Activated CD8-positive, alpha-beta memory T cell treated with anti-CD3 and anti-CD28 coated beads, Interleukin-2, amount 10 ng/mL, durations not matched to agents 7 days and 5 days (primary cell): ENCODE results near the gene AQP7. TPM values are rescaled to one million over a fixed set of nuclear protein-coding genes. Genes with fewer than 3 reads are reported as not detected.
A peak's percentile ranks its signal among the peaks of the same experiment; 100 is the strongest.
"Not testable (repeated sequence)": the region's sequence is repeated elsewhere in the genome, so short reads cannot be mapped to it uniquely, and the experiment has no call there.

ENCODE experiments used
- ATAC-seq: fragments of 150-1000 bp; cut with Tn5 transposase; one replicate; pipeline ENCODE4 v1.10.0; 2021; ENCODE audit warnings: moderate library complexity
- CTCF ChIA-PET: fragments of 350-600 bp; sonication (Branson Sonifier 250); formaldehyde crosslinking; loops from one replicate; lab custom pipeline; 2021; ENCODE audit warnings: antibody characterized with exemption; lab: Charles Lee
- DNase-seq: peaks from one replicate; pipeline ENCODE4 v3.0.0-alpha.2; 2020
- H3K27ac Mint-ChIP-seq: one replicate; pipeline ENCODE4 v1.8.0; 2021; ENCODE audit warnings: mild to moderate bottlenecking, mixed read lengths
- H3K27me3 Mint-ChIP-seq: one replicate; pipeline ENCODE4 v1.8.0; 2021; ENCODE audit warnings: mixed read lengths
- H3K36me3 Mint-ChIP-seq: one replicate; pipeline ENCODE4 v1.8.0; 2021; ENCODE audit warnings: mild to moderate bottlenecking, mixed read lengths
- H3K4me1 Mint-ChIP-seq: one replicate; pipeline ENCODE4 v1.8.0; 2021; ENCODE audit warnings: mixed read lengths
- H3K4me3 Mint-ChIP-seq: one replicate; pipeline ENCODE4 v1.8.0; 2021; ENCODE audit warnings: mild to moderate bottlenecking, moderate library complexity, mixed read lengths
- H3K9me3 Mint-ChIP-seq: one replicate; pipeline ENCODE4 v1.8.0; 2022; ENCODE audit warnings: low read depth, mixed read lengths
- total RNA-seq, 2 experiments: library from RNA; stranded (reverse); gene quantifications; one replicate each; pipeline ENCODE4 v1.2.3, GENCODE V29; 2021

The AQP7 gene
- total RNA-seq, result not detected

GRCh38 chr9:33402371-33402770, at the start of gene AQP7:
Gene AQP7 (minus strand): TSS chr9:33402568. CDS start chr9:33401262, 1,306 bp downstream.
- not testable (repeated sequence) for H3K4me3 Mint-ChIP-seq, H3K27ac Mint-ChIP-seq, H3K27me3 Mint-ChIP-seq, DNase-seq, ATAC-seq, H3K36me3 Mint-ChIP-seq, H3K9me3 Mint-ChIP-seq, H3K4me1 Mint-ChIP-seq
- CTCF ChIA-PET, result interaction anchor here (0.9 to 4.5 kb wide), 3 partner anchors 11 to 72 kb away, joined by 3 to 78 read pairs (median 14); partner anchors contain the start of gene NOL6

DNA sequence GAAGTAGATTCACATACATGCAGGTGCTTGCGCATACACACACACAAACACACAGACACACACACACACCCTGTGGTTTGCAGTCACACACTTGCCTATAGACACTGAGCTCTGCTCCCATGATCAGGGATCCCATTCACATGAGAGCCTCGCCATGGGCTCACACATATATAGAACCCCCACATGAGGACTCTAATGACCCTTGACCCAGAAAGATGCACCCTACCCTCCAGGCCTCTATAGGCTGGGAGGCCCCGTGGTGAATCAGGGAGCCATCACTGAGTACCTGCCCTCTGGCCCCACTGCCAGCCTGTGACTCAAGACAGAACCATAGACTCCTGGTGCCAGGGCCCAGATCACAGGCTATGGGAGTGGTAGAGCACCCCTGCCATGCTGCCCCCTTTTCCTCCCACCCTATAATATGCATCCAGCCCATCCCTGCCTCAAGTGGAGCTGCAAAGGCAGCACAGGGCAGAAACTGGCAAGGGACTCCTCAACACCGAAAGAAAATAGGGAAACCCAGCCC, 48.3 kb upstream of the AQP7 start:
- H3K4me3 Mint-ChIP-seq, result no peak overlapping the region
- no peaks in the 10 kb centered on the region for H3K36me3 Mint-ChIP-seq
- DNase-seq, result no peak
- H3K27me3 Mint-ChIP-seq, result no peaks in the 10 kb centered on the region
- peaks cover 56% of the 10 kb centered on the region for H3K4me1 Mint-ChIP-seq
- no peak overlapping the region for H3K27ac Mint-ChIP-seq
- CTCF ChIA-PET, result interaction anchor here (0.8 to 8.7 kb wide), 4 partner anchors 10 to 37 kb away, joined by 3 to 233 read pairs (median 70); partner anchors contain the start of gene NOL6
- ATAC-seq, result no peak
- no peaks in the 10 kb centered on the region for H3K9me3 Mint-ChIP-seq

- no peak for DNase-seq
- Mint-ChIP-seq H3K9me3 (no peaks in the 10 kb centered on the region), H3K27me3 (no peaks in the 10 kb centered on the region), H3K27ac (no peak overlapping the region), H3K4me1 (peaks cover 59% of the 10 kb centered on the region), H3K4me3 (no peak overlapping the region), H3K36me3 (no peaks in the 10 kb centered on the region)
- CTCF ChIA-PET, result interaction anchor here (0.8 to 8.7 kb wide), 6 partner anchors 16 to 76 kb away, joined by 3 to 233 read pairs (median 3); partner anchors contain the start of gene NOL6
- ATAC-seq, result no peak
Observed at GRCh38 chr9:33449715-33450114, 47.3 kb upstream of the AQP7 start.

DNA sequence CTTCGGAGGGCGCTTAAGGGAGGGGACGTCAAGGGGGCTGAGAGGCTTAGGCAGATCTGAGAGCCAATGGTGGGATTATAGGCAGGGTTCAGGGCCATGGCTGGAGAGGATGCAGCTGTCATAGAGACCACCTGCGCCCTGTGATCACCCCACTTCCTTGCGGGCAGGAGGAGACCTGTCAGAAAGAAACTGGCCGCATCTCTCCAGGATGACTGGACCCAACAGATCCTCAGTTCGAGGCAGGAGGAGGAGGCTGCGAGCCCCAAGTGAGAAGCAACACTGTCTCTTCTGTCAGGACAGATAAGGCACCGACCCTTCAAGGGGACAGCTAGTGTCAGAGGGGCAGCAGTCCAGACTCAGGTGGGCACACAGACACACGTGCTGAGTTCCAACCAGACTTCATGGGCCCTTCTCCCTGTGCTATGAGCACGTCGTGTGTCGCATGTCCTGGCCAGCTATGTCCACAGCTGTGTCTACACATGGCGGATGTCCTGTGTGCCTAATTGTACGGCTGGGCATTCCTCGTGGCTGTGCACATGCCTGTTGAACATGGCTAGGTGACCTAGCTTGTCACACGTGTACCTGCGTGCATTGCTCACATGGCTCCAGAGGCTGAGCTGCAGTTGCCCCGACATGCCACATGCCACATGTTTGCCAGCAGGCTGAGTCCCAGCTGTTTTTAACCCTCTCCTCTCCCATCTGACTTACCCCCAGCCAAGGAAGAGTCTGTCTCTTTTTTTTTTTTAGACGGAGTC, 45.6 kb upstream of the AQP7 start:
- peak; percentile 69 for DNase-seq
- peaks cover 46% of the 10 kb centered on the region for H3K4me1 Mint-ChIP-seq

DNA sequence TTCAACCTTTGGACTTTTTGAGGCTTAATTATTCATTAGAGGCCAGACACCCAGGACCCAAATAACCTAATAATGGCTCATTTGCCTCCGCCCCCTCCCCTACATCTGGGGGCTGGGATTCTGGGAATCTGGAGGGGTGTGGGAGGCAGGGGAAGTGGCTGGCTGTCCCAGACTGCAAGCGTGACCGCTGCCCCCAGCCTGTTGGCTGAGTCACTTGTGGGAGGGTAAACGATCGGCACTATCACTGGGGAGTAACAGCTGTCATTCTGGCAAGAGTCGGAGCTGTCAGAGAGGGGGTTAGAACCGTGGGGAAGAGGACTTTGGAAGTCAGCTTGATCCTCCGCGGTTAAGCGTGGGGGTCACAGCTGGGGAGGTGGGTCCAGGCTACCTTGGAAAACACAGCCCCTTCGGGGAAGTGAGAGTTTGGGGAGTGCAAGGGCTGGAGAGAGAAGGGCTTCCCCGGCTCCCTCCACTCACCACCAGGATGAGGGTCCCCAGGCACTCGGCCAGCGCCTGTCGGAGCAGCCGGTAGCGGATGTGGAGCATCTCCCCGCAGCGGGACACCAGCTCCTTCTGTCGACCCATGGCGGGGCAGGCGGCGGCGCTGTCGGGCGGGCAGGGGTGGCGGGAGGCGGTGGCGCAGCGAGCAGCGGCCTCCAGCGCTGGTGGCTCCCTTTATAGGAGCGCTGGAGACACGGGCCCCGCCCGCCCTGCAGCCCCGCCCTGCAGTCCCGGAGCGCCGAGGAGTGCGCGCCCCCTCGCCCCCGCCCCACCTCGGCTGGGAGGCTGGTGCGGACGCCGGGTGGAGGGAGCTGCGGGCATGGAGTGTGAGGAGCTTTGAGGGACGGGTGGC, 44.8 kb upstream of the AQP7 start, which contains the start of gene AQP3:
TSS of gene AQP3 (minus strand) at position 648 of the 853 bp plus-strand sequence. CDS start at position 585, 63 bp downstream.
- H3K4me1 Mint-ChIP-seq, result peaks cover 38% of the 10 kb centered on the region
- H3K27ac Mint-ChIP-seq, result peak within 1 kb of the TSS; percentile 88

More for the DNA sequence above, 45.6 kb upstream of the AQP7 start:
- Mint-ChIP-seq H3K27me3 (no peaks in the 10 kb centered on the region), H3K36me3 (no peaks in the 10 kb centered on the region), H3K27ac (peak overlapping the region; percentile 87), H3K9me3 (no peaks in the 10 kb centered on the region), H3K4me3 (peak overlapping the region; percentile 71)
- CTCF ChIA-PET, result interaction anchor here (0.9 to 8.7 kb wide), 10 partner anchors 16 to 76 kb away, joined by 3 to 233 read pairs (median 4); partner anchors contain the start of gene NOL6
- ATAC-seq, result no peak

GRCh38 chr9:33446240-33446945, 44.0 kb upstream of the AQP7 start:
- Mint-ChIP-seq H3K4me3 (peak overlapping the region; percentile 78), H3K36me3 (no peaks in the 10 kb centered on the region), H3K9me3 (no peaks in the 10 kb centered on the region), H3K27me3 (no peaks in the 10 kb centered on the region), H3K27ac (peak overlapping the region; percentile 88), H3K4me1 (peaks cover 36% of the 10 kb centered on the region)
- CTCF ChIA-PET, result interaction anchor here (0.9 to 8.7 kb wide), 7 partner anchors 9 to 74 kb away, joined by 3 to 233 read pairs (median 5); partner anchors contain the start of gene NOL6
- ATAC-seq (peak; percentile 77), DNase-seq (peak; percentile 87)

More for the DNA sequence above, 44.8 kb upstream of the AQP7 start, which contains the start of gene AQP3:
- ATAC-seq (peak; percentile 71), DNase-seq (peak; percentile 84)
- H3K9me3 Mint-ChIP-seq, result no peaks in the 10 kb centered on the region
- no peaks in the 10 kb centered on the region for H3K27me3 Mint-ChIP-seq
- CTCF ChIA-PET, result interaction anchor here (0.9 to 8.7 kb wide), 9 partner anchors 8 to 75 kb away, joined by 3 to 233 read pairs (median 5); partner anchors contain the start of gene NOL6
- H3K36me3 Mint-ChIP-seq, result no peaks in the 10 kb centered on the region
- H3K4me3 Mint-ChIP-seq, result peak within 1 kb of the TSS; percentile 78

DNA sequence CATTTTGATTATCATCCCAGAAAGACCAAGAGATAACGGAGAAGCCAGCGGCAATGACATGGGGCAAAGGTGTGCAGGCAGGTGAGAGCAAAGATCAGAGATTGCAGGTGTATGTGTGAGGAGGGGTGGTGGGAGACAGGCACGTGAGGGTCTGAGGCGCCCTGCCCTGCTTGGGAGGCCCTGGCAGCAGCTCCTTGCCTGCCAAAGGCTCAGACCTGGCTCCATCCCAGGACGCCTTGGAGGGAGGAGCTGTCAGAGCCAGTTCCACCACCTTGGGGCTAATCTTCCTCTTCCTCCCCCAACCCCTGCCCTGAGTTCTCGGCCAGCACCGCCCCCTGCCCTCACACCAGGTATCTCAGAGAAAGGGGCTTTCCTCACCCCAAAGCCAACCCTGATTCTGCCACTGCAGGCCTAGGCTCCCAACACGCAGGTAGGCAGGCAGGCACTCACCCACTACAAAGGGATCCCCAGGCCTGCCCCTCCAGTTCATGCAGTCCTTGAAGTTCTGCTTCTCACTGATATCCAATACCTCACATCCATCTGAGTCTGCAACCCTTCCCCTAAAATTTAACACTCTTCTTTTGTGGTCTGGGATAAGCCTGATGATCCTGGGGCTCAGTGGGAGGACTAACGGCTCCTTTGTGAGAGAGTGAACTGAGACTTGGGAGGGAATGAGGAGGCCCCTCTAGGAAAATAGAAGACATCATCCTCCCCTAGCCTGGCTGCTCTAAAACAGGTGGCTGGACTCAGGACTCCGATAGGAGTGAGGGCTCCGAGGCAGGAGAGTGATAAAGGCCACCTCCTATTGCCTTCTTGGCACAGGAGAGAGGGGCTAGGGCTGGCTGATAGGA, 43.2 kb upstream of the AQP7 start:
- H3K27me3 Mint-ChIP-seq, result no peaks in the 10 kb centered on the region
- H3K4me1 Mint-ChIP-seq, result peaks cover 36% of the 10 kb centered on the region
- no peak for DNase-seq
- H3K9me3 Mint-ChIP-seq, result no peaks in the 10 kb centered on the region
- H3K4me3 Mint-ChIP-seq, result peak overlapping the region; percentile 78
- no peak for ATAC-seq
- no peaks in the 10 kb centered on the region for H3K36me3 Mint-ChIP-seq
- CTCF ChIA-PET, result interaction anchor here (1.0 to 1.3 kb wide), 4 partner anchors 8 to 28 kb away, joined by 3 to 5 read pairs (median 3); no protein-coding TSS in a partner anchor
- peak overlapping the region; percentile 88 for H3K27ac Mint-ChIP-seq

- H3K4me1 Mint-ChIP-seq, result peaks cover 35% of the 10 kb centered on the region
- no peak overlapping the region for H3K4me3 Mint-ChIP-seq
- no peak overlapping the region for H3K27ac Mint-ChIP-seq
- CTCF ChIA-PET, result interaction anchor here (1.1 to 3.1 kb wide), 3 partner anchors 9 to 28 kb away, joined by 6 to 20 read pairs (median 6); no protein-coding TSS in a partner anchor
- H3K27me3 Mint-ChIP-seq, result no peaks in the 10 kb centered on the region
- no peaks in the 10 kb centered on the region for H3K9me3 Mint-ChIP-seq
- H3K36me3 Mint-ChIP-seq, result no peaks in the 10 kb centered on the region
- ATAC-seq, result no peak
- DNase-seq, result no peak
Observed at GRCh38 chr9:33443464-33444154, 41.2 kb upstream of the AQP7 start.

DNA sequence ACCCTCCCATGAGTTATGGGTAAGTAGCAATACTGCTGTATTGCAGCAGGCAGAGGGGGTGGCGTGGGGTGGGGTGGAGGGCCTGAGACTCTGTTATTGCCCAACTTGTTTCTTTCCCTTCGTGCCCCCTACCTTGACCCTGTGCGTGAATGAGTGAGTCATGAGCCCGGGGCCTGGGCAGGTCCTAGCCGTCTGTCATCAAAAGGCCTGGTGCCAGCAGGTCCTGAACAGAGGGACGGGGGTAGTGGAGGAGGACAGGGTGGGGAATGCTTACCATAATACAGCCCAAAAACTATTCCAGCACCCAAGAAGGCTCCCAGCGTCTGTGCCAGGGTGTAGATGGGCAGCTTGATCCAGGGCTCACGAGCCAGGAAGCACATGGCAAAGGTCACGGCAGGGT, 40.7 kb upstream of the AQP7 start:
- Mint-ChIP-seq H3K4me3 (no peak overlapping the region), H3K27ac (no peak overlapping the region), H3K9me3 (no peaks in the 10 kb centered on the region), H3K36me3 (no peaks in the 10 kb centered on the region), H3K27me3 (no peaks in the 10 kb centered on the region), H3K4me1 (peaks cover 30% of the 10 kb centered on the region)
- CTCF ChIA-PET, result interaction anchor here (1.1 to 3.1 kb wide), 3 partner anchors 10 to 28 kb away, joined by 6 to 20 read pairs (median 6); no protein-coding TSS in a partner anchor
- DNase-seq (no peak), ATAC-seq (no peak)

- ATAC-seq, result no peak
- Mint-ChIP-seq H3K9me3 (no peaks in the 10 kb centered on the region), H3K36me3 (no peaks in the 10 kb centered on the region), H3K4me1 (peaks cover 29% of the 10 kb centered on the region), H3K27me3 (no peaks in the 10 kb centered on the region), H3K4me3 (no peak overlapping the region), H3K27ac (no peak overlapping the region)
- no peak for DNase-seq
- CTCF ChIA-PET, result interaction anchor here (2.1 to 3.1 kb wide), 2 partner anchors 11 to 24 kb away, joined by 6 to 20 read pairs; no protein-coding TSS in a partner anchor
Observed at GRCh38 chr9:33442125-33442524, 39.8 kb upstream of the AQP7 start.

DNA sequence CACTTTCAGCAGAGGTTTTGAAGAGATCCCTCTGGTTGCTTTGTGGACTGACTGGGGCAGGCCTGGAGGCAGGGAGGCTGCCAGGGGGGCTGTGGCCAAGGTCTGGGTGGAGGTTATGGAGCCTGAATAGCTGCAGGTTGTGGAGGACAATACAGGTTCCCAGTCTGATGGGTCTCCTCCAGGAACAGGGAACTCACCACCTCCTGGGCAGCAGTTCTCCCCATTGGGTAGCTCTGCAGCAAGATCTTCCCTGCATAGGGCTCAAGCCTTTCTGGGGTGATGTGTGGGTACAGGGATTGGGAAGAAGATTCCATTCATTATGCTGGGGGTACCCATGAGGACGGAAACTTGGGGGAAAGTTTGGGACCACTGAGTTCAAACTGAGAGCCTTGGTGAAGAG, 38.2 kb upstream of the AQP7 start:
- DNase-seq (no peak), ATAC-seq (no peak)
- no peaks in the 10 kb centered on the region for H3K9me3 Mint-ChIP-seq
- H3K4me3 Mint-ChIP-seq, result no peak overlapping the region
- H3K4me1 Mint-ChIP-seq, result peaks cover 14% of the 10 kb centered on the region
- H3K27me3 Mint-ChIP-seq, result no peaks in the 10 kb centered on the region
- no peaks in the 10 kb centered on the region for H3K36me3 Mint-ChIP-seq
- CTCF ChIA-PET, result interaction anchor here (1.0 to 2.0 kb wide), 5 partner anchors 11 to 26 kb away, joined by 4 to 8 read pairs (median 5); no protein-coding TSS in a partner anchor
- no peak overlapping the region for H3K27ac Mint-ChIP-seq
